IMR-90 (cell line): ENCODE data around the gene CYREN. TPM values are rescaled to one million over a fixed set of nuclear protein-coding genes. Genes with fewer than 3 reads are reported as not detected.

Source experiments
- ATAC-seq: fragments of 200-7000 bp; cut with Tn5 transposase; 2 replicates; pipeline ENCODE4 v1.9.1; 2020; ENCODE audit warnings: low read depth, mild to moderate bottlenecking, moderate library complexity
- BruUV-seq: library from RNA; stranded (reverse); fragments of 400-500 nt; replicated peaks from 2 replicates; lab custom pipeline; 2021; lab: Mats Ljungman, UMichigan
- CTCF ChIA-PET: fragments of 300-600 bp; formaldehyde crosslinking; extraction: SDS; loops from one replicate; lab custom pipeline; 2021; ENCODE audit warnings: antibody characterized with exemption; lab: Yijun Ruan, JAX
- POLR2A ChIA-PET: fragments of 300-600 bp; sonication (Branson Sonifier 250); formaldehyde crosslinking; loops from one replicate; lab custom pipeline; 2022; ENCODE audit warnings: antibody characterized with exemption; ENCODE audit not compliant: unreplicated experiment; lab: Charles Lee
- DNase-seq: peaks from one replicate; pipeline ENCODE4 v3.0.0; 2013
- H2AFZ ChIP-seq: replicated peaks from 2 replicates; pipeline ENCODE3; 2013; ENCODE audit warnings: low read length, mild to moderate bottlenecking; ENCODE audit not compliant: poor library complexity
- H2AK5ac ChIP-seq: 2 replicates; pipeline ENCODE4 v1.6.1; 2013; ENCODE audit warnings: low read depth, low read length, inconsistent platforms
- H2AK9ac ChIP-seq: replicated peaks from 2 replicates; pipeline ENCODE3; 2013; ENCODE audit warnings: mild to moderate bottlenecking, low read depth, low read length, moderate library complexity; ENCODE audit not compliant: poor library complexity
- H2BK120ac ChIP-seq: 2 replicates; pipeline ENCODE4 v1.6.1; 2013; ENCODE audit warnings: low read depth, low read length, inconsistent platforms
- H2BK15ac ChIP-seq: 3 replicates; pipeline ENCODE4 v1.6.1; 2013; ENCODE audit warnings: low read depth, low read length, inconsistent platforms
- H2BK20ac ChIP-seq: 2 replicates; pipeline ENCODE4 v1.6.1; 2013; ENCODE audit warnings: low read depth, mild to moderate bottlenecking, inconsistent platforms, low read length, moderate library complexity
- H2BK5ac ChIP-seq: 2 replicates; pipeline ENCODE4 v1.6.1; 2013; ENCODE audit warnings: mild to moderate bottlenecking, low read depth, low read length, inconsistent platforms; ENCODE audit not compliant: poor library complexity, severe bottlenecking
- H3K14ac ChIP-seq: replicated peaks from 2 replicates; pipeline ENCODE4 v1.6.1; 2013; ENCODE audit warnings: low read depth, low read length, inconsistent platforms
- H3K18ac ChIP-seq: 2 replicates; pipeline ENCODE4 v1.6.1; 2013; ENCODE audit warnings: low read depth, low read length, control low read depth
- H3K23ac ChIP-seq: 2 replicates; pipeline ENCODE4 v1.6.1; 2013; ENCODE audit warnings: low read depth, low read length, inconsistent platforms
- H3K27ac ChIP-seq: 2 replicates; pipeline ENCODE4 v1.5.1; 2013; ENCODE audit warnings: mild to moderate bottlenecking, control low read depth, low read length; ENCODE audit not compliant: insufficient read depth
- H3K27me3 ChIP-seq: 2 replicates; pipeline ENCODE4 v1.6.1; 2013; ENCODE audit warnings: low read length; ENCODE audit not compliant: control insufficient read depth, insufficient read depth
- H3K36me3 ChIP-seq: 2 replicates; pipeline ENCODE4 v1.6.1; 2013; ENCODE audit warnings: low read length, mixed read lengths; ENCODE audit not compliant: control insufficient read depth, insufficient read depth
- H3K4ac ChIP-seq: 2 replicates; pipeline ENCODE4 v1.6.1; 2013; ENCODE audit warnings: low read depth, low read length, inconsistent platforms
- H3K4me1 ChIP-seq: 2 replicates; pipeline ENCODE4 v1.6.1; 2013; ENCODE audit warnings: low read length, mixed read lengths; ENCODE audit not compliant: control insufficient read depth, insufficient read depth
- H3K4me2 ChIP-seq: 2 replicates; pipeline ENCODE4 v1.6.1; 2013; ENCODE audit warnings: low read depth, mild to moderate bottlenecking, control low read depth, low read length, moderate library complexity
- H3K4me3 ChIP-seq: 2 replicates; pipeline ENCODE4 v1.5.1; 2013; ENCODE audit warnings: low read depth, mild to moderate bottlenecking, control low read depth, low read length, moderate library complexity; ENCODE audit not compliant: insufficient read depth
- H3K56ac ChIP-seq: 2 replicates; pipeline ENCODE4 v1.6.1; 2013; ENCODE audit warnings: low read length, inconsistent platforms; ENCODE audit not compliant: insufficient read depth; ENCODE audit errors: extremely low read depth
- H3K79me1 ChIP-seq, 2 experiments: 2 replicates each; pipeline ENCODE4 v1.6.1; 2013; ENCODE audit warnings: low read length in 2 of 2, inconsistent platforms in 1 of 2, low read depth in 1 of 2
- H3K9ac ChIP-seq: 2 replicates; pipeline ENCODE4 v1.6.1; 2013; ENCODE audit warnings: low read depth, low read length, control low read depth
- H3K9me1 ChIP-seq: 2 replicates; pipeline ENCODE4 v1.6.1; 2013; ENCODE audit warnings: low read length, inconsistent platforms; ENCODE audit not compliant: insufficient read depth
- H3K9me3 ChIP-seq: 2 replicates; pipeline ENCODE4 v1.6.1; 2013; ENCODE audit warnings: low read length; ENCODE audit not compliant: control insufficient read depth, insufficient read depth
- H4K20me1 ChIP-seq: 2 replicates; pipeline ENCODE4 v1.6.1; 2013; ENCODE audit warnings: low read length, inconsistent platforms; ENCODE audit not compliant: insufficient read depth
- H4K5ac ChIP-seq: 2 replicates; pipeline ENCODE4 v1.6.1; 2013; ENCODE audit warnings: mild to moderate bottlenecking, low read depth, low read length, control low read depth
- H4K8ac ChIP-seq, 2 experiments: 2 replicates each; pipeline ENCODE4 v1.6.1; 2013; ENCODE audit warnings: low read depth in 2 of 2, low read length in 2 of 2, control low read depth in 1 of 2, inconsistent platforms in 1 of 2
- H4K91ac ChIP-seq: 2 replicates; pipeline ENCODE4 v1.6.1; 2013; ENCODE audit warnings: low read depth, low read length, inconsistent platforms; ENCODE audit not compliant: insufficient read depth
- BHLHE40 ChIP-seq: fragments of 150-350 bp; IDR thresholded peaks from 2 replicates; pipeline ENCODE4 v1.6.1; 2016; ENCODE audit warnings: mild to moderate bottlenecking, low read depth, low read length
- CHD1 ChIP-seq: IDR thresholded peaks from 2 replicates; pipeline ENCODE4 v1.6.1; 2012; ENCODE audit warnings: low read depth, low read length, improper control_type of control experiment
- CTCF ChIP-seq: conservative IDR thresholded peaks from 2 replicates; pipeline ENCODE4 v1.5.1; 2012; ENCODE audit warnings: mild to moderate bottlenecking, low read depth, low read length, improper control_type of control experiment
- ELK1 ChIP-seq: fragments of 150-350 bp; IDR thresholded peaks from 2 replicates; pipeline ENCODE4 v1.6.1; 2016; ENCODE audit warnings: low read depth, mild to moderate bottlenecking, low read length, moderate library complexity, borderline replicate concordance
- FOS ChIP-seq: fragments of 150-350 bp; IDR thresholded peaks from 2 replicates; pipeline ENCODE4 v1.6.1; 2016; ENCODE audit warnings: low read depth, low read length
- MAZ ChIP-seq: IDR thresholded peaks from 2 replicates; pipeline ENCODE4 v1.6.1; 2012; ENCODE audit warnings: low read depth, mild to moderate bottlenecking, low read length, improper control_type of control experiment, moderate library complexity, borderline replicate concordance
- MXI1 ChIP-seq: IDR thresholded peaks from 2 replicates; pipeline ENCODE4 v1.6.1; 2012; ENCODE audit warnings: low read depth, mild to moderate bottlenecking, low read length, moderate library complexity, borderline replicate concordance
- NFE2L2 ChIP-seq: fragments of 150-350 bp; IDR thresholded peaks from 2 replicates; pipeline ENCODE4 v1.6.1; 2016; ENCODE audit warnings: low read depth, mild to moderate bottlenecking, low read length
- RAD21 ChIP-seq: IDR thresholded peaks from 2 replicates; pipeline ENCODE4 v1.6.1; 2012; ENCODE audit warnings: low read length, improper control_type of control experiment
- RFX5 ChIP-seq: IDR thresholded peaks from 2 replicates; pipeline ENCODE4 v1.8.0; 2012; ENCODE audit warnings: low read depth, mild to moderate bottlenecking, low read length, moderate library complexity
- SMC3 ChIP-seq: fragments of 150-350 bp; IDR thresholded peaks from 2 replicates; pipeline ENCODE4 v1.6.1; 2016; ENCODE audit warnings: low read depth, mild to moderate bottlenecking, antibody characterized with exemption, low read length, moderate library complexity
- whole genome bisulfite sequencing, 2 experiments: methylation state at CpG; one replicate each; pipeline versions ENCODE4 v1.1.5 to v1.1.7; 2013; ENCODE audit warnings: missing lambda C conversion rate in 2 of 2; ENCODE audit not compliant: insufficient read length in 1 of 2; ENCODE audit errors: extremely low coverage in 2 of 2; 5-methylcytosine and 5-hydroxymethylcytosine counted together
- dilution Hi-C: fragments of 300-500 bp; cut with HindIII; formaldehyde crosslinking; loops from one replicate; pipeline ENCODE4 v1.14.3; 2018; ENCODE audit warnings: low sequenced_read_pairs; ENCODE audit not compliant: unreplicated experiment
- in situ Hi-C: fragments of 300-500 bp; cut with MboI; formaldehyde crosslinking; loops from 3 replicates; pipeline ENCODE4 v1.14.3; 2019; ENCODE audit warnings: low sequenced_read_pairs, inconsistent platforms, mixed read lengths
- intact Hi-C: fragments of 100-400 bp; cut with micrococcal nuclease; formaldehyde crosslinking; loops from 2 replicates; pipeline ENCODE4 v1.10.0; 2022
- polyA plus RNA-seq, 3 experiments: library from polyadenylated mRNA; depleted of rRNA; stranded (reverse); fragments of >200 nt; gene quantifications; 2 replicates each; pipeline ENCODE4 v1.2.3, GENCODE V29; 2012; ENCODE audit warnings: low replicate concordance in 1 of 3
- total RNA-seq: library from RNA; depleted of rRNA; stranded (reverse); fragments of >200 nt; gene quantifications from 2 replicates; pipeline ENCODE4 v1.2.3, GENCODE V29; 2012
- TF ChIP-seq, protein P1 (sequence below): fragments of 150-350 bp; IDR thresholded peaks from 2 replicates; pipeline ENCODE4 v1.6.1; 2017; ENCODE audit warnings: mild to moderate bottlenecking, antibody characterized with exemption, low read length, low read depth

CYREN gene
- total and polyA plus RNA-seq, 2 of the 4 experiments (the other 2 are of a cell fraction): 26.5 to 29.2 TPM

DNA sequence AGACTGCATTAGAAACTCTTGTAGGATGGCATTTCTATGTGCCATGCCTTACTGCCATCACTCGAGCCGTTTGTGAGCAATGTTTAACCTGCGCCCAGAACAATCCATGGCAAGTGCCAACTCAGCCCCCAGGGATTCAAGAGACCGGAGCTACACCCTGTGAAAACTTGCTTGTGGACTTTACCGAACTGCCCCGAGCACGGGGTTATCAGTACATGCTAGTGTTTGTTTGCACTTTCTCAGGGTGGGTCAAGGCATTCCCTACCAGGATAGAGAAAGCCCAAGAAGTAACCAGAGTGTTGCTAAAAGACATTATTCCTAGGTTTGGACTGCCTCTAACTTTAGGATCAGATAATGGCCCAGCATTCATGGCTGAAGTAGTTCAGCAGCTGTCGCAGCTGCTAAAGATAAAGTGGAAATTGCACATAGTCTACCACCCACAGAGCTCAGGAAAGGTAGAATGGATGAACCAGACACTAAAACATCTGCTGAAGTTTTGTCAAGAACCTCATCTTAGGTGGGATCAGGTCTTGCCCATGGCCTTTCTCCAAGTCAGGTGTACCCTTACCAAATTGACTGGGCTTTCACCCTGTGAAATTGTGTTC, 8.9 kb upstream of the CYREN start:
- H4K8ac ChIP-seq: no peak overlapping the region
- H4K91ac ChIP-seq: no peak overlapping the region
- WGBS, 2 experiments: 89% methylated on average over 7 of the region's 8 CpGs; no CpG with 5 or more reads in 1 of the 2 experiments
- TF ChIP-seq BHLHE40 (no peak), RFX5 (no peak), NFE2L2 (no peak), RAD21 (no peak), FOS (no peak), SMC3 (no peak), MAZ (no peak), ELK1 (no peak), CTCF (no peak), CHD1 (no peak), MXI1 (no peak)
- TF ChIP-seq, protein P1, sequence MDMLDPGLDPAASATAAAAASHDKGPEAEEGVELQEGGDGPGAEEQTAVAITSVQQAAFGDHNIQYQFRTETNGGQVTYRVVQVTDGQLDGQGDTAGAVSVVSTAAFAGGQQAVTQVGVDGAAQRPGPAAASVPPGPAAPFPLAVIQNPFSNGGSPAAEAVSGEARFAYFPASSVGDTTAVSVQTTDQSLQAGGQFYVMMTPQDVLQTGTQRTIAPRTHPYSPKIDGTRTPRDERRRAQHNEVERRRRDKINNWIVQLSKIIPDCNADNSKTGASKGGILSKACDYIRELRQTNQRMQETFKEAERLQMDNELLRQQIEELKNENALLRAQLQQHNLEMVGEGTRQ: no peak
- no peak overlapping the region for H2BK20ac ChIP-seq
- intact Hi-C loops: no loop called here
- CTCF ChIA-PET: interaction anchor here (0.6 kb wide), 1 partner anchor 25 kb away, joined by 3 read pairs; no protein-coding TSS in a partner anchor
- H3K14ac ChIP-seq: no peak overlapping the region
- no peak overlapping the region for H3K4me2 ChIP-seq
- no peaks in the 10 kb centered on the region; the same call in 1 of the 2 replicates for H3K9me1 ChIP-seq
- no TSS peak for BruUV-seq
- no peak overlapping the region for H3K23ac ChIP-seq
- no peaks in the 10 kb centered on the region for H4K20me1 ChIP-seq
- H2BK120ac ChIP-seq: no peak overlapping the region
- no peak overlapping the region for H3K18ac ChIP-seq
- dilution Hi-C loops: no loop called here
- H3K9ac ChIP-seq: no peak overlapping the region
- no peak overlapping the region for H2BK5ac ChIP-seq
- no peak overlapping the region for H3K4ac ChIP-seq
- in situ Hi-C loops: no loop called here
- H3K4me3 ChIP-seq: no peak overlapping the region
- no peak overlapping the region for H2BK15ac ChIP-seq
- peaks cover 15% of the 10 kb centered on the region for H3K36me3 ChIP-seq
- no peaks in the 10 kb centered on the region for H3K27me3 ChIP-seq
- no peaks in the 10 kb centered on the region for H3K4me1 ChIP-seq
- no peaks in the 10 kb centered on the region for H3K79me1 ChIP-seq
- no peak overlapping the region for H2AK5ac ChIP-seq
- H3K9me3 ChIP-seq: peaks cover 42% of the 10 kb centered on the region
- H3K27ac ChIP-seq: no peak overlapping the region
- no peak overlapping the region for H4K5ac ChIP-seq
- DNase-seq (no peak), ATAC-seq (no peak)
- no peak overlapping the region for H3K56ac ChIP-seq
- POLR2A ChIA-PET: no interaction called here
- no peak overlapping the region for H2AK9ac ChIP-seq
- H2AFZ ChIP-seq: no peak overlapping the region
